ENCODE results near the gene JCAD.

DNA sequence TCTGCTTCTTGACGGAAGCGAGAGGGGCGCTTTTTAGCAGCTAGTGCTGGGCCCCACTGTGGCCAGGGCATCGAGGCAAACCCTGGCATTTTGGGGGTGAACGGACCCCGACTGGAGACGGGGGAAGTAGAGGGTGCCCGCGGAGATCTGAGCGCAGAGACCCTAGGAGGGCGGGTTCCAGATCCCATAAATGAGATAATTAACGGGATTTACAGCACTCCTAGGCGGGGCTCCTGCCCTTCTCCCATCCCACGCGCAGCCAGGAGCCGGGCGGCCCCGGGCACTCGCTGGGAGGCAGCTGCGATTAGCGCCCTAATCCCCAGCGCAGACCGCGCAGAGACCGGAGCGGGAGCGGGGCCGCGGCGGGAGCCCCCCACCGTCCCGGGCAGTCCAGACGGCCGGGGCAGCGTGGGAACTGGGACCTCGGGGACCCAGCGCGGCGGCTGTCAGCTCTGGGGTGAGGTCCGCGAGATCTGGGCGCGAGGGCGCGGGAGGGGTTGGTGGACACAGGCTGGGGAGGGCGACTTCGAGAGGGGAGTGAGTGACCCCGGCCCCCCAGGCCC is 735 bp downstream of the JCAD start:
- TF ChIP-seq CTCF (IDR thresholded peaks at IDR 0.05): no peak
- no peak for TF ChIP-seq POLR2A (IDR thresholded peaks at IDR 0.05)

Measured in uterus (tissue), 2 donors.